Breast epithelium (tissue), 3 donors: ENCODE measurements around the gene ISOC1.

ENCODE experiments used
- POLR2A ChIP-seq: fragments of 450-650 bp; IDR thresholded peaks from one replicate; pipeline ENCODE4 v1.6.1; 2016; ENCODE audit warnings: antibody characterized with exemption, mild to moderate bottlenecking, moderate library complexity
- POLR2AphosphoS5 ChIP-seq, 3 donors: sonication (generic); formaldehyde crosslinking; IDR thresholded peaks; one replicate each; pipeline ENCODE4 v1.6.1; 2017; ENCODE audit warnings: antibody characterized with exemption in 3 of 3
- TF ChIP-seq, protein P1 (sequence below), 3 donors: fragments of 450-650 bp; IDR thresholded peaks; one replicate each; pipeline ENCODE4 v1.5.1; 2016 to 2017; ENCODE audit warnings: antibody characterized with exemption in 3 of 3, mild to moderate bottlenecking in 3 of 3, moderate library complexity in 3 of 3

DNA sequence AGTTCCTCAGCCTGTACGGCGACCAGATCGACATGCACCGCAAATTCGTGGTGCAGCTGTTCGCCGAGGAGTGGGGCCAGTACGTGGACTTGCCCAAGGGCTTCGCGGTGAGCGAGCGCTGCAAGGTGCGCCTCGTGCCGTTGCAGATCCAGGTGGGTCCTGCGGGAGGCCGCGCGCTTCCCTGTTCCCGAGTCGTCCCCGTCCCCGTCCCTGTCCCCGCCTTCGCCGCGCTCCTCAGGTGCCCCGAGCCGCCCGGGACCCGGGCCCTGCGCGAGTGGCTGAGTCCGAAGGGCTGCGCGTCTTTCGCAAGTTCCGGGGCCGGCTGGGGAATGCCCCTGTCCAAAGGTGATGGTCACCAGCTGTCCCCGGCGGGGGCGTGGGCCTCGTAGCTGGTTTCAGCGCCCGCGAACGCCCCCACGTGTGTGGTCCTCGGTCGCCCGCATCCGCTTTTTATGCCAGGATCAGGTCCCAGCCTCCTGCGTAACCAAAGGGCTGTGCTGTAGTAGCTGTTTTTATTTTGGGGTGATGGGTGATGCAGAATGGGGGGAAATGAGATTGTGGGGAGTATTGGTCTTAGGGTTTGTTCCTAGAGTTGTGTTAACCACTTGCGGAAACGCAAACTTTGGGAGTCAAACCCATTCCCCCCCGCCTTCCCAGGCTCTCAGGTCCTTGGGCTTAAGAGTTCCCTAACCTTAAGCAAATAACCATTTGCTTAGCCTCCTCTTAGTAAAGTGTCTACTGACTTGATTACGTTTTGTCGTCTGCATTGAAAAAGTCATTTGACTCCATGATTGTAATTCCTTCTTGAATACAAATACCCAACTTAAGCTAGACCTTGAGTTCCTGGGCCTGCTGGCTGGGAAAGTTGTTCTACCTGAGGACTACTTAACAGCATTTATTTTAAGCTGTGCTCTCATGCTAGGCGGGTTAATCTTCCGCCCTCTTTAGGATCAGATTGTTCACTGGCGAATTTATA is 663 bp downstream of the ISOC1 start:
- TF ChIP-seq, protein P1, sequence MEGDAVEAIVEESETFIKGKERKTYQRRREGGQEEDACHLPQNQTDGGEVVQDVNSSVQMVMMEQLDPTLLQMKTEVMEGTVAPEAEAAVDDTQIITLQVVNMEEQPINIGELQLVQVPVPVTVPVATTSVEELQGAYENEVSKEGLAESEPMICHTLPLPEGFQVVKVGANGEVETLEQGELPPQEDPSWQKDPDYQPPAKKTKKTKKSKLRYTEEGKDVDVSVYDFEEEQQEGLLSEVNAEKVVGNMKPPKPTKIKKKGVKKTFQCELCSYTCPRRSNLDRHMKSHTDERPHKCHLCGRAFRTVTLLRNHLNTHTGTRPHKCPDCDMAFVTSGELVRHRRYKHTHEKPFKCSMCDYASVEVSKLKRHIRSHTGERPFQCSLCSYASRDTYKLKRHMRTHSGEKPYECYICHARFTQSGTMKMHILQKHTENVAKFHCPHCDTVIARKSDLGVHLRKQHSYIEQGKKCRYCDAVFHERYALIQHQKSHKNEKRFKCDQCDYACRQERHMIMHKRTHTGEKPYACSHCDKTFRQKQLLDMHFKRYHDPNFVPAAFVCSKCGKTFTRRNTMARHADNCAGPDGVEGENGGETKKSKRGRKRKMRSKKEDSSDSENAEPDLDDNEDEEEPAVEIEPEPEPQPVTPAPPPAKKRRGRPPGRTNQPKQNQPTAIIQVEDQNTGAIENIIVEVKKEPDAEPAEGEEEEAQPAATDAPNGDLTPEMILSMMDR (IDR thresholded peaks at IDR 0.05), result no peak
- TF ChIP-seq POLR2A, result no peak
- TF ChIP-seq POLR2AphosphoS5 (IDR thresholded peaks at IDR 0.05), result peak in 1 of 3 donors; percentile 27
